SK-N-MC (cell line): ENCODE data around the gene MCTP2.

ENCODE experiments used
- EZH2 ChIP-seq: fragments of 200-600 bp; sonication (generic); IDR thresholded peaks from one replicate; pipeline ENCODE4 v1.6.1; 2017; ENCODE audit warnings: antibody characterized with exemption
- POLR2AphosphoS5 ChIP-seq: IDR thresholded peaks from 2 replicates; pipeline ENCODE4 v1.6.1; 2012; ENCODE audit warnings: mild to moderate bottlenecking, low read depth, low read length, borderline replicate concordance

GRCh38 chr15:94477913-94478553, 246.7 kb downstream of the MCTP2 start:
- no peak for TF ChIP-seq EZH2
- TF ChIP-seq POLR2AphosphoS5, result no peak
